Astrocyte of the spinal cord (primary cell): ENCODE measurements around the gene CALHM4.

Experiments used
- DNase-seq: peaks from one replicate; pipeline ENCODE4 v3.0.0; 2011; ENCODE audit warnings: low read depth, low spot score
- H3K4me3 ChIP-seq: 2 replicates; pipeline ENCODE4 v1.5.1; 2011; ENCODE audit warnings: low read depth, mild to moderate bottlenecking, low read length, moderate library complexity
- CTCF ChIP-seq: IDR thresholded peaks from 2 replicates; pipeline ENCODE4 v1.5.1; 2012; ENCODE audit warnings: low read depth, mild to moderate bottlenecking, low read length, inconsistent platforms
- in situ Hi-C: cut with HindIII; loops from 2 replicates; pipeline ENCODE4 v1.10.0; 2017; ENCODE audit warnings: low sequenced_read_pairs

The CALHM4 gene

GRCh38 chr6:116570856-116571682 is 17.5 kb downstream of the CALHM4 start, which contains the start of gene RWDD1:
RWDD1 (plus strand) TSS chr6:116571504; CDS start chr6:116571583, 79 bp downstream.
- in situ Hi-C loops, result no loop called here
- no peak for TF ChIP-seq CTCF
- peak; percentile 100 for DNase-seq
- peak within 1 kb of the TSS; percentile 70 for H3K4me3 ChIP-seq

- DNase-seq, result no peak
- TF ChIP-seq CTCF, result no peak
- in situ Hi-C loops, result no loop called here
- H3K4me3 ChIP-seq, result peak overlapping the region; percentile 70
These were observed 18.1 kb downstream of the CALHM4 start for GRCh38 chr6:116571683-116572000.

- TF ChIP-seq CTCF, result no peak
- peak; percentile 58 for DNase-seq
- H3K4me3 ChIP-seq, result peak overlapping the region; percentile 70
- in situ Hi-C loops, result no loop called here
These were observed 18.6 kb downstream of the CALHM4 start for GRCh38 chr6:116572162-116572561.

DNA sequence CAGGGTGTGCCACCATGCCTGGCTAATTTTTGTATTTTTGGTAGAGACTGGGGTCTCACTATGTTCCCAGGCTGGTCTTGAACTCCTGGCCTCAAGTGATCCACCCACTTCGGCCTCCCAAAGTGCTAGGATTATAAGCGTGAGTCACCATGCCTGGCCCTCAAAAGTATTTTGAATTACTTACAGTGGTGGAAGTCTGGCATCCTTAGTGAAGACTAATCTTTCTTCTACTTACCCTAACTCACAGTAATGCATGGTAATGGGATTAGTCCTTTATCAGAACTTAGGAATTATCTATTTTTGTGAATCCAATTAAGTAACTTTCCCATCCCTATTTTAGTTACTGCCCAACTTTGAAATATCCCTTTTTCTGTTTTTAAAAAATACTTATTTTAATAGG is 21.7 kb downstream of the CALHM4 start:
- no peak for DNase-seq
- H3K4me3 ChIP-seq, result no peak overlapping the region
- no peak for TF ChIP-seq CTCF
- in situ Hi-C loops, result no loop called here

DNA sequence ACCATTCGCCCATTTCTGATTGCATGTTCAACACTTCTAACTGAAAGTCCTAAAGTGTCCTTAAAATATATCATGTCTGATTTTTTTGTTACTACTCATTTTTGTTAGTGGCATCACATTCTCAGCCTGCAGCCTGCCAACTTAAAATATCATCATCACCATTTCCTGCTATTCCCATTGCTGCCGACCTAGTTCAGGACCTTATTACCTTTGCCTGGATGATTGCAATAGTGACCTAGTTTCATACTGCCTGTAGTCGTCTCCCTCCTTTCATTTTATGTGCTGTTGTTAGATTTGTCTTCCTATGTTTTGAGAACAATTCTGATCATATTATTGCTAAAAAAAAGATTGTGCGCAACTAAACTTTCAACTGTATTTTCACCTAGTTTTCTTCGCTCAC is 23.9 kb downstream of the CALHM4 start:
- no peak overlapping the region for H3K4me3 ChIP-seq
- in situ Hi-C loops, result no loop called here
- no peak for DNase-seq
- no peak for TF ChIP-seq CTCF

DNA sequence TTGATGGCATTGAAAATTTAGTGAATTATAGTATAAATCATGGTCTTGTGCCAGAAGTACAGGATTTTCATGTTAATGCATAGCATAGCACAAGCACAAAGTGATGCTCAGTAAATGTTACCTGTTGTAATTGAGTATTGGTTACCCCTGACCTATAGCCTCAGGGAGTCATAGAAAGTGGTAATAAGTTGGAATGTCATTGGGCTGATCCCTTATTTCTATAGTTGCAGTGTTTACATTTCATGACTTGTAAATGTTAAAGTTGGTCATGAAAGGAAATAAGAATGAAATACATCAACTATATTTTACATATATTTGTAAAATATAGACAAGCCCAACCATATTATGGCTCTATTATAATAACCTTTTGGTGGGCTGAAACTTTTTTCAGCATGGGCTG is 24.8 kb downstream of the CALHM4 start:
- TF ChIP-seq CTCF, result no peak
- no peak overlapping the region for H3K4me3 ChIP-seq
- in situ Hi-C loops, result no loop called here
- no peak for DNase-seq
